ENCODE data around the gene SMAP1. TPM values are rescaled to one million over a fixed set of nuclear protein-coding genes. Genes with fewer than 3 reads are reported as not detected.

SMAP1 gene
- total RNA-seq, 1 experiment from 2014 or later, result 3.5 TPM

GRCh38 chr6:70905742-70906141, 238.1 kb downstream of the SMAP1 start:
- no TSS peak for BruUV-seq (replicated peaks)
- Histone ChIP-seq H3K4me2 (ENCODE audit: low read length) (no peak overlapping the region), H3K9me3 (ENCODE audit: control insufficient read depth in 1 of 2, insufficient read depth in 1 of 2, low read depth in 1 of 2, low read length in 2 of 2) (no peaks in the 10 kb centered on the region), H3K4me3 (replicated peaks in 1 of 2; ENCODE audit: low read depth in 1 of 2, low read length in 2 of 2) (no peak overlapping the region), H3K4me1 (ENCODE audit: control insufficient read depth in 1 of 2, insufficient read depth in 2 of 2, low read length in 2 of 2) (no peaks in the 10 kb centered on the region), H3K9me2 (ENCODE audit: insufficient read depth) (no peaks in the 10 kb centered on the region), H3K9ac (ENCODE audit: low read length) (no peak overlapping the region), H4K20me1 (ENCODE audit: insufficient read depth) (no peaks in the 10 kb centered on the region), H3K27me3 (ENCODE audit: insufficient read depth, low read length) (peaks cover 31% of the 10 kb centered on the region), H3K36me3 (ENCODE audit: control insufficient read depth in 1 of 2, insufficient read depth in 2 of 2, low read length in 2 of 2) (no peaks in the 10 kb centered on the region), H3K79me2 (ENCODE audit: insufficient read depth, low read length) (no peaks in the 10 kb centered on the region), H3K27ac (ENCODE audit: low read depth, low read length) (no peak overlapping the region), H2AFZ (ENCODE audit: low read depth, low read length, poor library complexity, severe bottlenecking) (no peak overlapping the region)
- ChIA-PET RAD21 (ENCODE audit: low non-redundant PET in 1 of 2, low total read pairs in 2 of 2, uncharacterized antibody in 2 of 2, unreplicated experiment in 2 of 2) (no interaction called here), POLR2A (no interaction called here), CTCF (no interaction called here)
- ATAC-seq (no peak), DNase-seq (ENCODE audit: low read depth, low spot score) (no peak)
- TF ChIP-seq ZFX (IDR thresholded peaks at IDR 0.05) (no peak), ZBTB33 (IDR thresholded peaks at IDR 0.05; ENCODE audit: extremely low read depth, insufficient replicate concordance, low read length) (no peak), EZH2phosphoT487 (IDR thresholded peaks at IDR 0.05; ENCODE audit: borderline replicate concordance) (no peak), REST (IDR thresholded peaks at IDR 0.05; ENCODE audit: low read depth) (no peak), FOSL1 (IDR thresholded peaks at IDR 0.05; ENCODE audit: low read depth) (no peak), EGR1 (IDR thresholded peaks at IDR 0.05; ENCODE audit: low read depth) (no peak), YY1 (IDR thresholded peaks at IDR 0.05; ENCODE audit: extremely low read depth, insufficient replicate concordance, low read depth, low read length) (no peak), ATF3 (IDR thresholded peaks at IDR 0.05) (no peak), MAX (IDR thresholded peaks at IDR 0.05) (no peak), TCF7L2 (IDR thresholded peaks at IDR 0.05; ENCODE audit: borderline replicate concordance, extremely low read depth, insufficient read depth, insufficient read length) (no peak), SRF (IDR thresholded peaks at IDR 0.05; ENCODE audit: low read depth) (no peak)
- intact Hi-C loops (cut with micrococcal nuclease), result no loop called here

Other genes starting within 250 kb of the SMAP1 start
- gene SDHAF4, start 101.0 kb upstream of the SMAP1 start, total RNA-seq (2021; ENCODE audit: unreplicated experiment), result 8.9 TPM